Upper lobe of left lung (tissue), 4 donors: ENCODE results near the gene PABPN1.

ENCODE experiments used
- EP300 ChIP-seq, 4 donors: sonication (generic); formaldehyde crosslinking; IDR thresholded peaks; one replicate each; pipeline ENCODE4 v1.5.1; 2017; ENCODE audit warnings: antibody characterized with exemption in 4 of 4, control low read depth in 2 of 4
- POLR2A ChIP-seq, 4 donors: fragments of 450-650 bp; IDR thresholded peaks; one replicate each; pipeline ENCODE4 v1.5.1; 2016 to 2017; ENCODE audit warnings: antibody characterized with exemption in 4 of 4, mild to moderate bottlenecking in 2 of 4
- POLR2AphosphoS5 ChIP-seq, 2 donors: sonication (generic); formaldehyde crosslinking; IDR thresholded peaks; one replicate each; pipeline ENCODE4 v1.5.1; 2017; ENCODE audit warnings: antibody characterized with exemption in 2 of 2
- TF ChIP-seq, protein P1 (sequence below), 6 experiments: fragments of 450-650 bp in 4 of 6; fragments of 200-600 bp in 2 of 6; sonication (generic) in 2 of 6; IDR thresholded peaks; one replicate each; pipeline ENCODE4 v1.5.1; 2016 to 2019; ENCODE audit warnings: antibody characterized with exemption in 6 of 6

DNA sequence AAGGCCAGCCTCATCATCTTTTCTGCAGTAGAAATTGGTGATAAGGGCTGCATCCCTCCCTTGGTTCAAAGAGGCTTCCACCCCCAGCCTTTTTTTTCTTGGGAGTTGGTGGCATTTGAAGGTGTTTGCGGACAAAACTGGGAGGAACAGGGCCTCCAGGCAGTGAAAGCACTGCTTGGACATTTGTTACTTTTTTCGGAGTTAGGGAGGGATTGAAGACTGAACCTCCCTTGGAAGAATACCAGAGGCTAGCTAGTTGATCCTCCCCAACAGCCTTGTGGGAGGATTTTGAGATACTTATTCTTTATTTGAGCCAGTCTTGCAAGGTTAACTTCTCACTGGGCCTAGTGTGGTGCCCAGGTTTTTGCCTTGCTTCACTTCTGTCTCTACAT lies 3.2 kb downstream of the PABPN1 start:
- no peak for TF ChIP-seq POLR2A (IDR thresholded peaks at IDR 0.05)
- TF ChIP-seq, protein P1, sequence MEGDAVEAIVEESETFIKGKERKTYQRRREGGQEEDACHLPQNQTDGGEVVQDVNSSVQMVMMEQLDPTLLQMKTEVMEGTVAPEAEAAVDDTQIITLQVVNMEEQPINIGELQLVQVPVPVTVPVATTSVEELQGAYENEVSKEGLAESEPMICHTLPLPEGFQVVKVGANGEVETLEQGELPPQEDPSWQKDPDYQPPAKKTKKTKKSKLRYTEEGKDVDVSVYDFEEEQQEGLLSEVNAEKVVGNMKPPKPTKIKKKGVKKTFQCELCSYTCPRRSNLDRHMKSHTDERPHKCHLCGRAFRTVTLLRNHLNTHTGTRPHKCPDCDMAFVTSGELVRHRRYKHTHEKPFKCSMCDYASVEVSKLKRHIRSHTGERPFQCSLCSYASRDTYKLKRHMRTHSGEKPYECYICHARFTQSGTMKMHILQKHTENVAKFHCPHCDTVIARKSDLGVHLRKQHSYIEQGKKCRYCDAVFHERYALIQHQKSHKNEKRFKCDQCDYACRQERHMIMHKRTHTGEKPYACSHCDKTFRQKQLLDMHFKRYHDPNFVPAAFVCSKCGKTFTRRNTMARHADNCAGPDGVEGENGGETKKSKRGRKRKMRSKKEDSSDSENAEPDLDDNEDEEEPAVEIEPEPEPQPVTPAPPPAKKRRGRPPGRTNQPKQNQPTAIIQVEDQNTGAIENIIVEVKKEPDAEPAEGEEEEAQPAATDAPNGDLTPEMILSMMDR (IDR thresholded peaks at IDR 0.05) = no peak
- TF ChIP-seq EP300 (IDR thresholded peaks at IDR 0.05) = no peak
- TF ChIP-seq POLR2AphosphoS5 (IDR thresholded peaks at IDR 0.05) = no peak
